Activated CD4-positive, alpha-beta T cell treated with anti-CD3 and anti-CD28 coated beads, Interleukin-2, amount 50 U/mL, for 1 hour (primary cell): ENCODE data around the gene TRABD2B.

Experiments
- DNase-seq: peaks from one replicate; pipeline ENCODE4 v3.0.0-alpha.2; 2020

TRABD2B gene

GRCh38 chr1:47903723-47904122 is 93.5 kb downstream of the TRABD2B start:
- no peak for DNase-seq

GRCh38 chr1:47901001-47901575 is 96.1 kb downstream of the TRABD2B start:
- DNase-seq: no peak

- DNase-seq: no peak
These were observed 98.9 kb downstream of the TRABD2B start for GRCh38 chr1:47898133-47898845.

GRCh38 chr1:47895279-47896125 is 101.7 kb downstream of the TRABD2B start:
- no peak for DNase-seq

- no peak for DNase-seq
These were observed 102.5 kb downstream of the TRABD2B start for GRCh38 chr1:47894410-47895278.

- DNase-seq: no peak
These were observed 103.8 kb downstream of the TRABD2B start for GRCh38 chr1:47893412-47893811.

GRCh38 chr1:47890779-47891178 is 106.4 kb downstream of the TRABD2B start:
- DNase-seq: no peak

GRCh38 chr1:47888294-47888629 is 108.9 kb downstream of the TRABD2B start:
- DNase-seq: no peak

GRCh38 chr1:47887475-47888293 is 109.5 kb downstream of the TRABD2B start:
- no peak for DNase-seq

- no peak for DNase-seq
These were observed 110.1 kb downstream of the TRABD2B start for GRCh38 chr1:47887060-47887459.

- no peak for DNase-seq
These were observed 111.0 kb downstream of the TRABD2B start for GRCh38 chr1:47886141-47886540.

GRCh38 chr1:47885062-47885830 is 111.9 kb downstream of the TRABD2B start:
- DNase-seq: no peak

- no peak for DNase-seq
These were observed 113.2 kb downstream of the TRABD2B start for GRCh38 chr1:47883963-47884362.

- DNase-seq: no peak
These were observed 115.4 kb downstream of the TRABD2B start for GRCh38 chr1:47881505-47882442.

- no peak for DNase-seq
These were observed 120.6 kb downstream of the TRABD2B start for GRCh38 chr1:47876587-47876963.

GRCh38 chr1:47875831-47876586 is 121.2 kb downstream of the TRABD2B start:
- DNase-seq: no peak

GRCh38 chr1:47875036-47875435 is 122.1 kb downstream of the TRABD2B start:
- no peak for DNase-seq

- DNase-seq: no peak
These were observed 123.8 kb downstream of the TRABD2B start for GRCh38 chr1:47873337-47873736.

GRCh38 chr1:47872886-47873285 is 124.3 kb downstream of the TRABD2B start:
- DNase-seq: no peak
